H1 (cell line): Measurements from ENCODE around the gene TBC1D2B. TPM values are rescaled to one million over a fixed set of nuclear protein-coding genes. Genes with fewer than 3 reads are reported as not detected.

ENCODE experiments used
- CTCF ChIA-PET: fragments of 300-600 bp; sonication (Branson Sonifier 250); formaldehyde crosslinking; loops from one replicate; lab custom pipeline; 2021; ENCODE audit not compliant: partially characterized antibody; lab: Charles Lee
- POLR2A ChIA-PET: fragments of 300-600 bp; sonication (Branson Sonifier 250); formaldehyde crosslinking; loops from one replicate; lab custom pipeline; 2021; ENCODE audit warnings: inconsistent platforms; ENCODE audit not compliant: partially characterized antibody; lab: Charles Lee
- DNase-seq, 2 experiments: peaks; one replicate each; pipeline versions ENCODE4 v3.0.0 to v3.0.0-alpha.2; 2010 to 2022; ENCODE audit warnings: low spot score in 2 of 2, low read depth in 1 of 2, mixed read lengths in 1 of 2
- FAIRE-seq: peaks from 2 replicates; lab custom pipeline; 2011; peaks lifted over from hg19 to GRCh38; lab: Jason Lieb, UNC
- H2AFZ ChIP-seq: 2 replicates; pipeline ENCODE4 v1.8.1; 2012; ENCODE audit warnings: low read length, inconsistent platforms
- H2AK5ac ChIP-seq: 2 replicates; pipeline ENCODE4 v1.6.1; 2013; ENCODE audit warnings: low read depth, low read length
- H2BK120ac ChIP-seq: replicated peaks from 2 replicates; pipeline ENCODE3; 2013; ENCODE audit warnings: low read depth, low read length, inconsistent platforms
- H2BK12ac ChIP-seq: 2 replicates; pipeline ENCODE4 v1.6.1; 2013; ENCODE audit warnings: low read depth, low read length
- H2BK15ac ChIP-seq: 2 replicates; pipeline ENCODE4 v1.6.1; 2013; ENCODE audit warnings: low read length
- H2BK20ac ChIP-seq: 2 replicates; pipeline ENCODE4 v1.6.1; 2013; ENCODE audit warnings: low read length
- H2BK5ac ChIP-seq: 2 replicates; pipeline ENCODE4 v1.6.1; 2013; ENCODE audit warnings: low read depth, low read length
- H3K14ac ChIP-seq: 2 replicates; pipeline ENCODE4 v1.6.1; 2013; ENCODE audit warnings: inconsistent platforms; ENCODE audit not compliant: insufficient read length
- H3K18ac ChIP-seq: 2 replicates; pipeline ENCODE4 v1.6.1; 2013; ENCODE audit warnings: low read length; ENCODE audit errors: extremely low read depth
- H3K23ac ChIP-seq: 2 replicates; pipeline ENCODE4 v1.6.1; 2013; ENCODE audit warnings: inconsistent platforms; ENCODE audit not compliant: insufficient read length
- H3K23me2 ChIP-seq: 2 replicates; pipeline ENCODE4 v1.6.1; 2013; ENCODE audit warnings: low read depth, low read length
- H3K27ac ChIP-seq: 2 replicates; pipeline ENCODE4 v1.6.1; 2011; ENCODE audit warnings: low read depth, low read length, inconsistent platforms
- H3K27me3 ChIP-seq, 4 experiments: replicated peaks in 1 of 4; 1 replicate in 1 of 4; 2 replicates in 3 of 4; pipeline versions ENCODE4 v1.6.1 to v1.8.1; 2011 to 2013; ENCODE audit warnings: low read length in 3 of 4, mild to moderate bottlenecking in 3 of 4, inconsistent platforms in 2 of 4, mixed read lengths in 2 of 4, moderate library complexity in 1 of 4; ENCODE audit not compliant: control insufficient read depth in 3 of 4, insufficient read depth in 3 of 4; ENCODE audit errors: extremely low read depth in 1 of 4
- H3K36me3 ChIP-seq, 4 experiments: 2 replicates each; pipeline versions ENCODE4 v1.6.1 to v1.8.1; 2011 to 2013; ENCODE audit warnings: mild to moderate bottlenecking in 4 of 4, low read length in 3 of 4, moderate library complexity in 2 of 4, control low read depth in 1 of 4, inconsistent platforms in 1 of 4; ENCODE audit not compliant: insufficient read depth in 4 of 4, control insufficient read depth in 2 of 4
- H3K4ac ChIP-seq: replicated peaks from 2 replicates; pipeline ENCODE3; 2013; ENCODE audit warnings: low read length, low read depth, mixed read lengths, inconsistent platforms; ENCODE audit not compliant: insufficient read length
- H3K4me1 ChIP-seq, 4 experiments: replicated peaks in 1 of 4; 1 replicate in 1 of 4; 2 replicates in 3 of 4; pipeline versions ENCODE4 v1.6.1 to v1.8.1; 2011 to 2013; ENCODE audit warnings: low read length in 3 of 4, inconsistent platforms in 2 of 4, mixed read lengths in 1 of 4; ENCODE audit not compliant: insufficient read depth in 4 of 4, control insufficient read depth in 3 of 4
- H3K4me2 ChIP-seq, 2 experiments: 2 replicates each; pipeline versions ENCODE4 v1.6.1 to v1.8.1; 2011 to 2013; ENCODE audit warnings: low read depth in 2 of 2, low read length in 2 of 2, control low read depth in 1 of 2, inconsistent platforms in 1 of 2, mild to moderate bottlenecking in 1 of 2; ENCODE audit not compliant: insufficient read depth in 1 of 2
- H3K4me3 ChIP-seq, 4 experiments: fragments of 200-600, 300-600 bp in 1 of 4; sonication (generic), shearing (Covaris generic), sonication (Bioruptor Twin) in 1 of 4; 2 replicates each; pipeline versions ENCODE4 v1.5.1 to v1.8.1; 2011 to 2016; ENCODE audit warnings: low read length in 4 of 4, low read depth in 3 of 4, control low read depth in 2 of 4, inconsistent platforms in 2 of 4, mild to moderate bottlenecking in 2 of 4, mixed read lengths in 1 of 4, moderate library complexity in 1 of 4; ENCODE audit not compliant: insufficient read depth in 2 of 4; ENCODE audit errors: extremely low read depth in 1 of 4
- H3K56ac ChIP-seq: replicated peaks from 2 replicates; pipeline ENCODE3; 2013; ENCODE audit warnings: low read depth, mild to moderate bottlenecking, mixed read lengths, low read length, inconsistent platforms; ENCODE audit not compliant: insufficient read length
- H3K79me1 ChIP-seq: 2 replicates; pipeline ENCODE4 v1.6.1; 2013; ENCODE audit warnings: low read depth, low read length, control low read depth
- H3K79me2 ChIP-seq, 2 experiments: 2 replicates each; pipeline versions ENCODE4 v1.6.1 to v1.8.1; 2012 to 2013; ENCODE audit warnings: low read length in 2 of 2, mild to moderate bottlenecking in 2 of 2, inconsistent platforms in 1 of 2; ENCODE audit not compliant: insufficient read depth in 2 of 2, control insufficient read depth in 1 of 2
- H3K9ac ChIP-seq, 4 experiments: replicated peaks in 1 of 4; 1 replicate in 1 of 4; 2 replicates in 3 of 4; pipeline versions ENCODE4 v1.6.1 to v1.8.1; 2011 to 2013; ENCODE audit warnings: low read depth in 3 of 4, low read length in 3 of 4, control low read depth in 2 of 4, mild to moderate bottlenecking in 2 of 4, moderate library complexity in 2 of 4, inconsistent platforms in 1 of 4; ENCODE audit errors: extremely low read depth in 1 of 4
- H3K9me3 ChIP-seq, 2 experiments: 2 replicates each; pipeline versions ENCODE4 v1.6.1 to v1.8.1; 2012 to 2013; ENCODE audit warnings: mild to moderate bottlenecking in 2 of 2, moderate library complexity in 2 of 2, control low read depth in 1 of 2, inconsistent platforms in 1 of 2, low read depth in 1 of 2, low read length in 1 of 2, mixed read lengths in 1 of 2; ENCODE audit not compliant: insufficient read depth in 2 of 2
- H4K20me1 ChIP-seq, 2 experiments: replicated peaks in 1 of 2; 2 replicates each; pipeline versions ENCODE3 to v1.8.1; 2011 to 2013; ENCODE audit warnings: inconsistent platforms in 2 of 2, low read length in 2 of 2, mild to moderate bottlenecking in 1 of 2; ENCODE audit not compliant: insufficient read depth in 2 of 2, control insufficient read depth in 1 of 2
- H4K5ac ChIP-seq: 2 replicates; pipeline ENCODE4 v1.6.1; 2013; ENCODE audit warnings: low read length, low read depth, mixed read lengths, inconsistent platforms; ENCODE audit not compliant: insufficient read length
- H4K8ac ChIP-seq: 2 replicates; pipeline ENCODE4 v1.8.0; 2013; ENCODE audit warnings: mild to moderate bottlenecking, moderate library complexity, low read length, inconsistent platforms; ENCODE audit not compliant: insufficient read depth; ENCODE audit errors: extremely low read depth
- H4K91ac ChIP-seq: replicated peaks from 2 replicates; pipeline ENCODE3; 2013; ENCODE audit warnings: low read length, mixed read lengths, inconsistent platforms; ENCODE audit not compliant: insufficient read length
- CTBP2 ChIP-seq: IDR thresholded peaks from 2 replicates; pipeline ENCODE4 v1.7.0; 2011; ENCODE audit warnings: borderline replicate concordance, mild to moderate bottlenecking, moderate library complexity, mixed read lengths, low read length; ENCODE audit not compliant: insufficient read depth, insufficient read length
- FOSL1 ChIP-seq: IDR thresholded peaks from 2 replicates; pipeline ENCODE4 v1.6.1; 2011; ENCODE audit warnings: mild to moderate bottlenecking, low read depth, low read length, moderate library complexity; ENCODE audit not compliant: insufficient read depth
- GABPA ChIP-seq: IDR thresholded peaks from 2 replicates; pipeline ENCODE4 v1.6.1; 2011; ENCODE audit warnings: mild to moderate bottlenecking, low read length, moderate library complexity, borderline replicate concordance; ENCODE audit not compliant: insufficient read depth
- MAX ChIP-seq: IDR thresholded peaks from 2 replicates; pipeline ENCODE4 v1.6.1; 2012; ENCODE audit warnings: inconsistent platforms
- POLR2A ChIP-seq, 2 experiments: IDR thresholded peaks; 1 replicate in 1 of 2; 2 replicates in 1 of 2; pipeline ENCODE4 v1.6.1; 2011; ENCODE audit warnings: low read depth in 2 of 2, low read length in 2 of 2, mild to moderate bottlenecking in 2 of 2; ENCODE audit errors: control extremely low read depth in 1 of 2
- RFX5 ChIP-seq: IDR thresholded peaks from 2 replicates; pipeline ENCODE4 v1.6.1; 2011; ENCODE audit warnings: low read depth, low read length, improper control_type of control experiment, borderline replicate concordance
- RXRA ChIP-seq: IDR thresholded peaks from 2 replicates; pipeline ENCODE4 v1.6.1; 2011; ENCODE audit warnings: low read depth, mild to moderate bottlenecking, low read length, moderate library complexity; ENCODE audit not compliant: insufficient read depth
- SIRT6 ChIP-seq: IDR thresholded peaks from one replicate; pipeline ENCODE4 v1.7.1; 2012; ENCODE audit warnings: low read length, inconsistent platforms
- SP2 ChIP-seq: IDR thresholded peaks from 2 replicates; pipeline ENCODE4 v1.6.1; 2012; ENCODE audit warnings: mild to moderate bottlenecking, low read length, inconsistent platforms
- SP4 ChIP-seq: IDR thresholded peaks from 2 replicates; pipeline ENCODE4 v1.6.1; 2012; ENCODE audit warnings: low read length, inconsistent platforms
- SRF ChIP-seq: IDR thresholded peaks from 2 replicates; pipeline ENCODE4 v1.6.1; 2011; ENCODE audit warnings: mild to moderate bottlenecking, low read depth, low read length, moderate library complexity
- SUZ12 ChIP-seq: fragments of 200-600 bp; sonication (generic); IDR thresholded peaks from 2 replicates; pipeline ENCODE4 v1.6.1; 2012; ENCODE audit warnings: mild to moderate bottlenecking, inconsistent platforms, low read length, moderate library complexity, mixed read lengths
- TAF7 ChIP-seq: optimal IDR thresholded peaks from 2 replicates; pipeline ENCODE3; 2011; ENCODE audit warnings: low read depth, mild to moderate bottlenecking, inconsistent platforms, low read length, moderate library complexity, borderline replicate concordance
- USF2 ChIP-seq: IDR thresholded peaks from 2 replicates; pipeline ENCODE4 v1.6.1; 2011; ENCODE audit warnings: low read length, improper control_type of control experiment
- WGBS, 2 experiments: shearing (Covaris generic) in 1 of 2; methylation state at CpG; one replicate each; pipeline versions ENCODE4 v1.1.6 to v1.1.7; 2013 to 2015; ENCODE audit warnings: low lambda C conversion rate in 2 of 2, mixed read lengths in 2 of 2, inconsistent platforms in 1 of 2, low coverage in 1 of 2, missing lambda C conversion rate in 1 of 2; ENCODE audit not compliant: insufficient replicate concordance in 2 of 2, insufficient coverage in 1 of 2, insufficient read length in 1 of 2; ENCODE audit errors: extremely low coverage in 1 of 2, missing lambda C conversion rate in 1 of 2; 5-methylcytosine and 5-hydroxymethylcytosine counted together
- polyA plus RNA-seq, 7 experiments: library from polyadenylated mRNA; depleted of rRNA in 3 of 7; stranded (reverse) in 5 of 7; unstranded in 2 of 7; fragments of >200 nt in 5 of 7; fragments of 200-250 nt in 2 of 7; gene quantifications; 1 replicate in 5 of 7; 2 replicates in 1 of 7; 4 replicates in 1 of 7; pipeline versions ENCODE4 v1.2.1 to v1.2.3, GENCODE V29; 2011 to 2013; ENCODE audit warnings: missing spikeins in 2 of 7, mixed read lengths in 2 of 7
- total RNA-seq: library from RNA; stranded (reverse); fragmentation: NEBNext Ultra II Directional; extraction: Animal tissue kit (Norgen Biotek cat#: 25700); gene quantifications from 2 replicates; pipeline ENCODE4 v1.2.1, GENCODE V29; 2021

Gene TBC1D2B
- total and polyA plus RNA-seq, 2 of the 8 experiments (the other 6 are each of a cell fraction or from before 2014, with no cell fraction given), result 11.9 to 19.5 TPM

DNA sequence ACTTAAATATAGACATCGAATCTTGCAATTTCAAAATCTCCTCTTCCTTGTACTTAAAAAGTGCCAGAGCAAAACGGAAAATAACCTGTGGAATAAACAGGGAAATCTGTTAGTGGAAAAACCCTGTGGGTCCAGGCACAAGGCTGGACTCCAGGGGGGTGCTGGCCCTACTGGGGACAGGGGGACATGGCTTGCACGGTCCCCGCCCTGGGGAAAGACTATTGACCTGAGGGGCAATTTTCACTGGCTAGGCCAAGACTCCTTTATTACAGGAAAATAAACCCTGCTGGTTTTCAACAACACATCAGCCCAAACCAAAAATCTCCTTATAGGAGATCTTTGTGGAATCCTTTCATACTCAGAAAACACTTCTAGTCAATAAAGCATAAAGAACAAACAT lies 75.9 kb downstream of the TBC1D2B start:
- Histone ChIP-seq H3K4me3 (no peak overlapping the region), H4K91ac (no peak overlapping the region), H4K20me1 (peaks cover 2 to 5% of the 10 kb centered on the region in 2 experiments), H2AFZ (no peak overlapping the region), H3K79me1 (no peaks in the 10 kb centered on the region; the same call in 1 of the 2 replicates), H2BK120ac (no peak overlapping the region), H3K9me3 (no peaks in the 10 kb centered on the region), H2BK12ac (no peak overlapping the region), H3K27me3 (no peaks in the 10 kb centered on the region), H3K56ac (no peak overlapping the region), H2BK5ac (no peak overlapping the region), H3K9ac (no peak overlapping the region), H3K36me3 (peaks cover 0 to 8% (median 2%) of the 10 kb centered on the region in 4 experiments; a peak in 2 of 8 replicates), H3K4ac (no peak overlapping the region), H3K79me2 (no peaks in the 10 kb centered on the region), H3K27ac (no peak overlapping the region), H3K23ac (no peak overlapping the region), H3K4me2 (no peak overlapping the region), H3K18ac (no peak overlapping the region), H3K23me2 (no peaks in the 10 kb centered on the region), H2BK20ac (no peak overlapping the region), H2BK15ac (no peak overlapping the region), H4K5ac (no peak overlapping the region), H3K14ac (no peak overlapping the region), H2AK5ac (no peak overlapping the region), H3K4me1 (peaks cover 0 to 4% (median 0%) of the 10 kb centered on the region in 4 experiments; a peak in 2 of 7 replicates), H4K8ac (no peak overlapping the region)
- FAIRE-seq (no peak), DNase-seq (no peak)
- ChIA-PET POLR2A (no interaction called here), CTCF (interaction anchor here (1.7 to 10.1 kb wide), 3 partner anchors 43 to 107 kb away, joined by 6 to 226 read pairs (median 29); no protein-coding TSS in a partner anchor)
- 93% methylated on average over 4 of the region's 4 CpGs; no CpG with 5 or more reads in 1 of the 2 experiments for WGBS, 2 experiments
- TF ChIP-seq SUZ12 (no peak), FOSL1 (no peak), SIRT6 (no peak), POLR2A (IDR thresholded peaks at IDR 0.05; ENCODE audit: control extremely low read depth in 1 of 2, low read depth in 2 of 2, low read length in 2 of 2) (no peak), TAF7 (no peak), MAX (no peak), SP4 (no peak), SRF (no peak), CTBP2 (no peak), RXRA (no peak), SP2 (no peak), USF2 (no peak), RFX5 (no peak), GABPA (no peak)
